GM19397 (cell line): ENCODE data around the gene GALNT17.
"Not testable (repeated sequence)": the region's sequence is repeated elsewhere in the genome, so short reads cannot be mapped to it uniquely, and the experiment has no call there.

Experiments
- ATAC-seq: cut with Tn5 transposase; IDR thresholded peaks from one replicate; pipeline ENCODE4 v1.9.1; 2021; ENCODE audit warnings: mild to moderate bottlenecking, moderate library complexity; ENCODE audit not compliant: unreplicated experiment

The GALNT17 gene

GRCh38 chr7:71157757-71158156 lies 25.8 kb downstream of the GALNT17 start:
- ATAC-seq = no peak

- no peak for ATAC-seq
Measured at GRCh38 chr7:71165708-71166107, 33.8 kb downstream of the GALNT17 start.

GRCh38 chr7:71171476-71171875 lies 39.5 kb downstream of the GALNT17 start:
- ATAC-seq = no peak

- ATAC-seq = no peak
Measured at GRCh38 chr7:71173955-71174354, 42.0 kb downstream of the GALNT17 start.

GRCh38 chr7:71182438-71182935 lies 50.5 kb downstream of the GALNT17 start:
- no peak for ATAC-seq

- no peak for ATAC-seq
Measured at GRCh38 chr7:71184136-71184535, 52.2 kb downstream of the GALNT17 start.

GRCh38 chr7:71184609-71185008 lies 52.7 kb downstream of the GALNT17 start:
- ATAC-seq = no peak

GRCh38 chr7:71186535-71187057 lies 54.7 kb downstream of the GALNT17 start:
- ATAC-seq = no peak

GRCh38 chr7:71191771-71192170 lies 59.8 kb downstream of the GALNT17 start:
- ATAC-seq = no peak

GRCh38 chr7:71193099-71193810 lies 61.3 kb downstream of the GALNT17 start:
- no peak for ATAC-seq

GRCh38 chr7:71198391-71198790 lies 66.4 kb downstream of the GALNT17 start:
- ATAC-seq = no peak

GRCh38 chr7:71198887-71199286 lies 66.9 kb downstream of the GALNT17 start:
- no peak for ATAC-seq

GRCh38 chr7:71206184-71206583 lies 74.2 kb downstream of the GALNT17 start:
- no peak for ATAC-seq

GRCh38 chr7:71208881-71209280 lies 76.9 kb downstream of the GALNT17 start:
- no peak for ATAC-seq

- not testable (repeated sequence) for ATAC-seq
Measured at GRCh38 chr7:71209484-71209883, 77.5 kb downstream of the GALNT17 start.

GRCh38 chr7:71210220-71210619 lies 78.3 kb downstream of the GALNT17 start:
- ATAC-seq = no peak

- not testable (repeated sequence) for ATAC-seq
Measured at GRCh38 chr7:71212433-71212832, 80.5 kb downstream of the GALNT17 start.

- ATAC-seq = no peak
Measured at GRCh38 chr7:71216211-71216610, 84.3 kb downstream of the GALNT17 start.

GRCh38 chr7:71220210-71220695 lies 88.3 kb downstream of the GALNT17 start:
- ATAC-seq = no peak

- ATAC-seq = no peak
Measured at GRCh38 chr7:71221049-71221448, 89.1 kb downstream of the GALNT17 start.

- no peak for ATAC-seq
Measured at GRCh38 chr7:71221549-71221948, 89.6 kb downstream of the GALNT17 start.

GRCh38 chr7:71227126-71227525 lies 95.2 kb downstream of the GALNT17 start:
- no peak for ATAC-seq
